Left kidney (tissue), 2 donors: Measurements from ENCODE around the gene RAD51AP2. TPM values are rescaled to one million over a fixed set of nuclear protein-coding genes. Genes with fewer than 3 reads are reported as not detected.

Experiments
- DNase-seq: peaks from one replicate; pipeline ENCODE4 v3.0.0-alpha.2; 2013
- polyA plus RNA-seq: library from polyadenylated mRNA; unstranded; fragments of 120-200 nt; gene quantifications from one replicate; pipeline ENCODE4 v1.2.1, GENCODE V29; 2013; ENCODE audit not compliant: insufficient read length

The RAD51AP2 gene
- polyA plus RNA-seq, 1 donor, result 0.38 TPM

DNA sequence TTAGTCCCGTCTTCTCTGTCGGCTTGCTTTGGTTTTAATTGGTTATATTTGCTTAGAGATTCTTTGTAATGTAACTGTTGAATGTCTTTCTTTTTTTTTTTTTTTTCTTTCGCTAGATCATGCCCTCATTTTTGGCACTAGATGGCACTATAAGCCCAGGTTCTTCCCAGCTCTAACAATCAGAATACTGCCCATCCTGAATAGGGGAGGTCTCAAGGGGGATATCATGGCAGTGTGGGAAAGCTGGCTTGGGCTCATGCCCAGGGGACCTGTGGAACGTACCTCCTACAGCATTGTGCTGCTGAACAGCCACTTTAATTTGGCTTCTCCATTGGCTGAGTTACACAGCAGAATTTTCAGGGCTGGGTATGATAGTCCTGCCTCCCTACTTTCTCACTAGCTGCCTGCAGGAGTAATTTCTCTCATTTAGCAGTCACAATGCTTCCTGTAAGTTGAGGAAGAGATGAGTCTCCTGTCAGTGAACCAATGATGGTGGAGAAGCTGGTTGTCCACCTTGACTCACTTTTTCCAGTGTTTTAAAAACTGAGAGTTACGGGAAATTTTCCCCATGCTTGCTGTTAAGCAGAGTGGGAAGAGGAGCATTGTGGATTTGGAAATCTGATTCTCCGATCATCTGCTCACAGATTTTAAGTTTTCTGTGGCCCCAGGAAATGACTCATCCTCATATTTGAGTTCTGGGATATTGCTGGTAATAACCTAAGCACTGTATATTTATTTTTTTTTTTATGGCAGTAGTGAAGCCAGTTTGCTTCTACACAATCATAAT, 47.2 kb downstream of the RAD51AP2 start:
- no peak for DNase-seq

DNA sequence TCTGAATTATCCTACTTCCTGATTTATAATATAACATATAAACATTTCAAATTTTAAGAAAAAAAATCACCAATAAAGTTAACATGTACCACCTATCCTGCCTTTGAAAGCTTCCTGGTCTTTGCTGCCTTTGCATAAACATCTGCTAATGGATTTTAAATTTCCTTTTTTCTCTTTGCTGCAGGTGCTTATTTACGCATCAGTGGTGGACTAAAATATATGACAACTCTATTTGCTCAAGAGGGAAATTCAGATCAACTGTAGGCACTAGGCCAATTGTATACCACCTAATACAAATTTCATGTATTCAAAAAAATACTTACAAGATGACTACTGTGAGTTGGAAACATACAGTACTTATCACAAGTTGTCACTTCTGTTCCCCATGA, 57.2 kb downstream of the RAD51AP2 start:
- DNase-seq, result no peak

Other genes with a start within 250 kb of the RAD51AP2 start
- 4.4 TPM for gene VSNL1, start 22.3 kb upstream of the RAD51AP2 start, polyA plus RNA-seq
- gene SMC6, start 235.4 kb upstream of the RAD51AP2 start, polyA plus RNA-seq, result 49.2 TPM
- 25.4 TPM for gene GEN1, start 235.7 kb upstream of the RAD51AP2 start, polyA plus RNA-seq